Measurements from ENCODE around the gene TST.

DNA sequence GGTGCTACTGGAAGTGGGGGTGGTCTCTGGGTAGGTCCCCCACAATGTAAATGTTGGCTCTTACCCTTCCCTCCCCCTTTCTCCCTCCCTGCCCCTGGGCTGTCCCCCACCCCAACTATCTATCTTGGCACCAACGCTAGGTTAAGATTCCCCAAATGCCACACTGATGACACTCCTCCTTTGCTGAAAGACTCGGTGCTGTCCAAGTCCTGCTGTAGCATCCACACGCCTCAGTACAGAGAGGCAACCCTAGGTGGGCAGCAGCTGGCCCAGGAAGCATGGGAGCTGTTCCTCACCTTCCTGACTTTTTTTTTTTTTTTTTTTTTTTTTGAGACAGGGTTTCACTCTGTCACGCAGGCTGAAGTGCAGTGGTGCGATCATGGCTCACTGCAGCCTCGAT lies 28.9 kb upstream of the TST start:
- TF ChIP-seq, protein P1, sequence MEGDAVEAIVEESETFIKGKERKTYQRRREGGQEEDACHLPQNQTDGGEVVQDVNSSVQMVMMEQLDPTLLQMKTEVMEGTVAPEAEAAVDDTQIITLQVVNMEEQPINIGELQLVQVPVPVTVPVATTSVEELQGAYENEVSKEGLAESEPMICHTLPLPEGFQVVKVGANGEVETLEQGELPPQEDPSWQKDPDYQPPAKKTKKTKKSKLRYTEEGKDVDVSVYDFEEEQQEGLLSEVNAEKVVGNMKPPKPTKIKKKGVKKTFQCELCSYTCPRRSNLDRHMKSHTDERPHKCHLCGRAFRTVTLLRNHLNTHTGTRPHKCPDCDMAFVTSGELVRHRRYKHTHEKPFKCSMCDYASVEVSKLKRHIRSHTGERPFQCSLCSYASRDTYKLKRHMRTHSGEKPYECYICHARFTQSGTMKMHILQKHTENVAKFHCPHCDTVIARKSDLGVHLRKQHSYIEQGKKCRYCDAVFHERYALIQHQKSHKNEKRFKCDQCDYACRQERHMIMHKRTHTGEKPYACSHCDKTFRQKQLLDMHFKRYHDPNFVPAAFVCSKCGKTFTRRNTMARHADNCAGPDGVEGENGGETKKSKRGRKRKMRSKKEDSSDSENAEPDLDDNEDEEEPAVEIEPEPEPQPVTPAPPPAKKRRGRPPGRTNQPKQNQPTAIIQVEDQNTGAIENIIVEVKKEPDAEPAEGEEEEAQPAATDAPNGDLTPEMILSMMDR (IDR thresholded peaks at IDR 0.05 in 2 of 3, conservative IDR thresholded peaks at IDR 0.05 in 1 of 3; ENCODE audit: control insufficient read depth in 2 of 3, extremely low read depth in 1 of 3, insufficient read depth in 1 of 3, low read depth in 3 of 3, low read length in 3 of 3), result no peak
- no peak for TF ChIP-seq RAD21 (IDR thresholded peaks at IDR 0.05; ENCODE audit: insufficient read depth, low read depth, low read length)
- no peak for TF ChIP-seq RB1 (IDR thresholded peaks at IDR 0.05; ENCODE audit: borderline replicate concordance)
- no peak for TF ChIP-seq YY1 (IDR thresholded peaks at IDR 0.05; ENCODE audit: low read depth, low read length)
